ENCODE results near the gene FAM25G. TPM values are rescaled to one million over a fixed set of nuclear protein-coding genes. Genes with fewer than 3 reads are reported as not detected.

FAM25G gene
- total RNA-seq, 2 experiments from 2014 or later = not detected

- peaks cover 4% of the 10 kb centered on the region for H3K4me1 Mint-ChIP-seq
- ChIA-PET CTCF (interaction anchor here (0.7 to 1.2 kb wide), 2 partner anchors 17 to 268 kb away, joined by 3 read pairs; no protein-coding TSS in a partner anchor), POLR2A (no interaction called here)
- no peaks in the 10 kb centered on the region for H3K36me3 Mint-ChIP-seq (ENCODE audit: low read depth)
- DNase-seq = no peak
- no peak overlapping the region for H3K4me3 Mint-ChIP-seq
- no peak overlapping the region for H3K27ac Mint-ChIP-seq
- peaks cover 10% of the 10 kb centered on the region for H3K9me3 Mint-ChIP-seq
- peaks cover 3% of the 10 kb centered on the region for H3K27me3 Mint-ChIP-seq
These were observed 42.2 kb downstream of the FAM25G start for GRCh38 chr10:47449102-47449978.

GRCh38 chr10:47447705-47448104 is 43.8 kb downstream of the FAM25G start:
- Mint-ChIP-seq H3K27me3 (no peaks in the 10 kb centered on the region), H3K9me3 (peaks cover 10% of the 10 kb centered on the region), H3K4me1 (peaks cover 4% of the 10 kb centered on the region), H3K36me3 (ENCODE audit: low read depth) (no peaks in the 10 kb centered on the region), H3K4me3 (no peak overlapping the region), H3K27ac (no peak overlapping the region)
- CTCF ChIA-PET = interaction anchor here (1.0 kb wide), 1 partner anchor 9 kb away, joined by 3 read pairs; no protein-coding TSS in a partner anchor
- POLR2A ChIA-PET = no interaction called here
- no peak for DNase-seq

- Mint-ChIP-seq H3K36me3 (ENCODE audit: low read depth) (no peaks in the 10 kb centered on the region), H3K27ac (no peak overlapping the region), H3K4me1 (peaks cover 4% of the 10 kb centered on the region), H3K9me3 (peaks cover 10% of the 10 kb centered on the region), H3K4me3 (no peak overlapping the region), H3K27me3 (peaks cover 2% of the 10 kb centered on the region)
- ChIA-PET CTCF (no interaction called here), POLR2A (no interaction called here)
- DNase-seq = no peak
These were observed 44.3 kb downstream of the FAM25G start for GRCh38 chr10:47447209-47447608.

- Mint-ChIP-seq H3K4me3 (no peak overlapping the region), H3K27me3 (peaks cover 13% of the 10 kb centered on the region), H3K27ac (no peak overlapping the region), H3K9me3 (peaks cover 10% of the 10 kb centered on the region), H3K4me1 (peaks cover 4% of the 10 kb centered on the region), H3K36me3 (ENCODE audit: low read depth) (no peaks in the 10 kb centered on the region)
- no peak for DNase-seq
- POLR2A ChIA-PET = no interaction called here
- CTCF ChIA-PET = no interaction called here
These were observed 45.8 kb downstream of the FAM25G start for GRCh38 chr10:47445720-47446119.

GRCh38 chr10:47444047-47444446 is 47.5 kb downstream of the FAM25G start:
- POLR2A ChIA-PET = no interaction called here
- peaks cover 14% of the 10 kb centered on the region for H3K27me3 Mint-ChIP-seq
- DNase-seq = no peak
- no peaks in the 10 kb centered on the region for H3K36me3 Mint-ChIP-seq (ENCODE audit: low read depth)
- no peak overlapping the region for H3K27ac Mint-ChIP-seq
- CTCF ChIA-PET = no interaction called here
- no peak overlapping the region for H3K4me3 Mint-ChIP-seq
- peaks cover 13% of the 10 kb centered on the region for H3K9me3 Mint-ChIP-seq
- H3K4me1 Mint-ChIP-seq = peaks cover 4% of the 10 kb centered on the region

- POLR2A ChIA-PET = no interaction called here
- H3K4me1 Mint-ChIP-seq = no peaks in the 10 kb centered on the region
- no peak overlapping the region for H3K4me3 Mint-ChIP-seq
- CTCF ChIA-PET = no interaction called here
- H3K27ac Mint-ChIP-seq = no peak overlapping the region
- H3K9me3 Mint-ChIP-seq = peaks cover 13% of the 10 kb centered on the region
- DNase-seq = no peak
- H3K27me3 Mint-ChIP-seq = peaks cover 17% of the 10 kb centered on the region
- H3K36me3 Mint-ChIP-seq (ENCODE audit: low read depth) = no peaks in the 10 kb centered on the region
These were observed 48.4 kb downstream of the FAM25G start for GRCh38 chr10:47443145-47443544.

- Mint-ChIP-seq H3K27me3 (peaks cover 17% of the 10 kb centered on the region), H3K4me1 (no peaks in the 10 kb centered on the region), H3K9me3 (peaks cover 13% of the 10 kb centered on the region), H3K36me3 (ENCODE audit: low read depth) (no peaks in the 10 kb centered on the region), H3K4me3 (no peak overlapping the region), H3K27ac (no peak overlapping the region)
- ChIA-PET CTCF (interaction anchor here (1.3 kb wide), 1 partner anchor 9 kb away, joined by 3 read pairs; no protein-coding TSS in a partner anchor), POLR2A (no interaction called here)
- no peak for DNase-seq
These were observed 49.1 kb downstream of the FAM25G start for GRCh38 chr10:47442351-47442750.

GRCh38 chr10:47441938-47442337 is 49.6 kb downstream of the FAM25G start:
- Mint-ChIP-seq H3K27ac (no peak overlapping the region), H3K4me3 (no peak overlapping the region), H3K36me3 (ENCODE audit: low read depth) (no peaks in the 10 kb centered on the region), H3K27me3 (peaks cover 17% of the 10 kb centered on the region), H3K4me1 (no peaks in the 10 kb centered on the region), H3K9me3 (peaks cover 13% of the 10 kb centered on the region)
- POLR2A ChIA-PET = no interaction called here
- CTCF ChIA-PET = interaction anchor here (1.3 kb wide), 1 partner anchor 9 kb away, joined by 3 read pairs; no protein-coding TSS in a partner anchor
- DNase-seq = no peak

GRCh38 chr10:47440207-47440606 is 51.3 kb downstream of the FAM25G start:
- H3K27me3 Mint-ChIP-seq = peaks cover 34% of the 10 kb centered on the region
- no peak for DNase-seq
- CTCF ChIA-PET = no interaction called here
- no peak overlapping the region for H3K27ac Mint-ChIP-seq
- POLR2A ChIA-PET = no interaction called here
- no peaks in the 10 kb centered on the region for H3K36me3 Mint-ChIP-seq (ENCODE audit: low read depth)
- H3K4me3 Mint-ChIP-seq = no peak overlapping the region
- H3K9me3 Mint-ChIP-seq = peaks cover 4% of the 10 kb centered on the region
- H3K4me1 Mint-ChIP-seq = no peaks in the 10 kb centered on the region

GRCh38 chr10:47438857-47439474 is 52.5 kb downstream of the FAM25G start:
- Mint-ChIP-seq H3K4me3 (no peak overlapping the region), H3K36me3 (ENCODE audit: low read depth) (no peaks in the 10 kb centered on the region), H3K9me3 (peaks cover 2% of the 10 kb centered on the region), H3K4me1 (no peaks in the 10 kb centered on the region), H3K27ac (no peak overlapping the region), H3K27me3 (peaks cover 36% of the 10 kb centered on the region)
- DNase-seq = no peak
- CTCF ChIA-PET = interaction anchor here (0.8 kb wide), 1 partner anchor 9 kb away, joined by 3 read pairs; no protein-coding TSS in a partner anchor
- POLR2A ChIA-PET = no interaction called here

Other genes with a start within 250 kb of the FAM25G start
- gene GDF10, start 191.5 kb downstream of the FAM25G start, total RNA-seq = under 1 TPM in 1 of 2 experiments, not detected in 1; 0.08 TPM
- gene GDF2, start 169.2 kb downstream of the FAM25G start, total RNA-seq = not detected
- not detected for gene RBP3, start 143.3 kb downstream of the FAM25G start, total RNA-seq
- under 1 TPM in 1 of 2 experiments, not detected in 1; 0.05 TPM for gene ZNF488, start 107.4 kb downstream of the FAM25G start, total RNA-seq
- gene ANXA8, start 7.6 kb downstream of the FAM25G start, total RNA-seq = under 1 TPM; 0.17 to 0.30 TPM
- 1 to 10 TPM; 3.5 to 4.0 TPM for gene AGAP9, start 31.9 kb upstream of the FAM25G start, total RNA-seq

Data from activated CD4-positive, alpha-beta T cell treated with anti-CD3 and anti-CD28 coated beads, Interleukin-2, amount 10 ng/mL, durations not matched to agents 7 days and 5 days (primary cell).